HUES6 (cell line): ENCODE measurements around the gene TBCD.

Experiments used
- H3K27ac ChIP-seq: 2 replicates; pipeline ENCODE4 v1.7.0; 2013; ENCODE audit warnings: low read depth, mild to moderate bottlenecking, low read length, inconsistent platforms
- H3K27me3 ChIP-seq: 2 replicates; pipeline ENCODE4 v1.6.1; 2013; ENCODE audit warnings: low read length; ENCODE audit not compliant: control insufficient read depth, insufficient read depth
- H3K36me3 ChIP-seq: 2 replicates; pipeline ENCODE4 v1.6.1; 2013; ENCODE audit warnings: low read length; ENCODE audit not compliant: control insufficient read depth, insufficient read depth
- H3K4me1 ChIP-seq: 2 replicates; pipeline ENCODE4 v1.6.1; 2013; ENCODE audit warnings: low read length; ENCODE audit not compliant: control insufficient read depth, insufficient read depth
- H3K4me3 ChIP-seq: 2 replicates; pipeline ENCODE4 v1.5.1; 2013; ENCODE audit warnings: low read depth, low read length
- H3K9ac ChIP-seq: one replicate; pipeline ENCODE4 v1.6.1; 2013; ENCODE audit warnings: mild to moderate bottlenecking, low read length
- H3K9me3 ChIP-seq: 2 replicates; pipeline ENCODE4 v1.6.1; 2013; ENCODE audit warnings: low read depth, low read length; ENCODE audit not compliant: control insufficient read depth, insufficient read depth

The TBCD gene

DNA sequence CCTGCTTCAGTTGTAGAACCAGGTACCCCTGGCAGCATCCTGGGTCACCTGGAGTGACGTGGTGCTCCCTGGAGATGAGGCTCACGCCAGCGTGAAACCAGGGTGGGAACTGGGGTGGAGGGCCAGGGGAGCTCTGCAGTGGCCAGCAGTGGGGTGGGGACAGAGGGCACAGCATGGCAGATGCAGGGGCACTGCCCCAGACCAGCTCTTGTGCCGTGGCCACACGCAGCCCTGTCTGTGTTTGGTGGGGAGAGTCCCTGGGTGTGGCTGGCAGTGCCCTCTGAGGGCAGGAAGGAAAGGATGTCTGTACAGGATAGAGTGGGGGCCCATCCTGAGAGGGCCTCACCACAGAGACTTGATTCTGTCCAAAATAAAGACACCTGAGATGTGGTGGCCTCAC, 63.5 kb downstream of the TBCD start:
- Histone ChIP-seq H3K9ac (no peak overlapping the region), H3K27me3 (no peaks in the 10 kb centered on the region), H3K27ac (no peak overlapping the region), H3K36me3 (peaks cover 93% of the 10 kb centered on the region), H3K4me1 (no peaks in the 10 kb centered on the region), H3K4me3 (no peak overlapping the region), H3K9me3 (peaks cover 31% of the 10 kb centered on the region)

DNA sequence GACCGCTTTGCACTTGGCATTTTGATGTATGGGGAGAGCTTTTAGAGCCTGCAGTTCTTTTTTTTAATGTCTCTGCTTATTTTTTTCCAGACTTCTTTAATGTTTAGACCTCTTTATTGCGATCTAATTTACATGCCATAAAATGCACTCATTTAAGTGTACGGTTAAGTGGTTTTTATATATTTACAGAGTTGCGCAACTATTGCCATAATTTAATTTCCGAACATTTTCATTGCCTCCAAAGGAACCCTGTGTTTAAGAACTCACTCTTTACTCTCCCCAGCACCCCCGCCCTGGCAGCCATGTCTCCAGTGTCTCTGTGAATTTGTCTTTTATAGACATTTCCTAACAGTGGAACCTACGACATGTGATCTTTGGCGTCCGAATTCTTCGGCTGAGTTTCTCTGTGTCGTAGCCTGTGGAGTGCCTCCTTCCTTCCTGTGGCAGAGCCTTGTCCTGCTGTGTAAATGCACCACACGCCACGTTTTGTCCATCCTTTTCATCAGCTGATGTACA, 64.0 kb downstream of the TBCD start:
- no peaks in the 10 kb centered on the region for H3K27me3 ChIP-seq
- no peak overlapping the region for H3K4me3 ChIP-seq
- no peak overlapping the region for H3K9ac ChIP-seq
- H3K4me1 ChIP-seq = no peaks in the 10 kb centered on the region; the same call in 1 of the 2 replicates
- H3K9me3 ChIP-seq = peaks cover 36% of the 10 kb centered on the region
- no peak overlapping the region for H3K27ac ChIP-seq
- H3K36me3 ChIP-seq = peaks cover 93% of the 10 kb centered on the region

DNA sequence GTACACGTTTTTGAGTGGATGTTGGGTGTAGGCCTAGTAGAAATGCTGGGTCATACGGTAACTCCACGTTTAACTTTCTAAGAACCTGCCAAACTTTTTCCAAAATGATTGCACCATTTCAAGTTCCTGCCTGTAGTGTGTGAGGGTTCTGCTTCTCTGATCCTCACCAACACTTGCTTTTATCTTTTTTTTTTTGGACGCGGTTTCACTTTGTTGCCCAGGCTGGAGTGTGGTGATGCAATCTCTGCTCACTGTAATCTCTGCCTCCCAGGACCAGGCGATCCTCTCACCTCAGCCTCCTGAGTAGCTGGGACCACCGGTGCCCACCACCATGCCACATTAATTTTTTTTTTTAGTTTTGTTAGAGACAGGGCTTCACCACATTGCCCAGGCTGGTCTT, 64.5 kb downstream of the TBCD start:
- Histone ChIP-seq H3K9ac (no peak overlapping the region), H3K27ac (no peak overlapping the region), H3K9me3 (peaks cover 41% of the 10 kb centered on the region), H3K36me3 (peaks cover 92% of the 10 kb centered on the region), H3K4me3 (no peak overlapping the region), H3K27me3 (no peaks in the 10 kb centered on the region), H3K4me1 (peaks cover under 1% of the 10 kb centered on the region; the same call in 1 of the 2 replicates)

DNA sequence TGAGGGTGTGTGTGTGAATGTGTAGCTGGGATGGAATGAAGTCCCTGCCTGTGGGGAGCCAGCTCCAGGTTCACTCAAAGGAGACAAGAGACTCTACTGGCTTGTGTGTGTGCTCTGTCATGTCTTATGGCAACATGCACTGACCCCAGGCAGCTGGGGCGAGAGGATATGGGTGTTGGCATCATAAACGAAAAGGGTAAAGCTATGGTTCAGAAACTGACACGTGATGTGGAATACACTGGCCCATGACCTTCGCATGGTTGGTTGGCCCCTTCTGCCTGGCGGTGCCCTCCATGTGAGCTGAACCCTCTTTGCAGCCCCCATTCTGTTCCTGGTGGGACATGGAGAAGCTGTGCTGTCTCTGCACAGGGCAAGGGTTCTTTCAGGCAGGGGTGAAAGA, 66.1 kb downstream of the TBCD start:
- Histone ChIP-seq H3K27ac (no peak overlapping the region), H3K4me1 (peaks cover 7% of the 10 kb centered on the region; the same call in 1 of the 2 replicates), H3K36me3 (peaks cover 92% of the 10 kb centered on the region), H3K4me3 (no peak overlapping the region), H3K27me3 (no peaks in the 10 kb centered on the region), H3K9me3 (peaks cover 43% of the 10 kb centered on the region), H3K9ac (no peak overlapping the region)

DNA sequence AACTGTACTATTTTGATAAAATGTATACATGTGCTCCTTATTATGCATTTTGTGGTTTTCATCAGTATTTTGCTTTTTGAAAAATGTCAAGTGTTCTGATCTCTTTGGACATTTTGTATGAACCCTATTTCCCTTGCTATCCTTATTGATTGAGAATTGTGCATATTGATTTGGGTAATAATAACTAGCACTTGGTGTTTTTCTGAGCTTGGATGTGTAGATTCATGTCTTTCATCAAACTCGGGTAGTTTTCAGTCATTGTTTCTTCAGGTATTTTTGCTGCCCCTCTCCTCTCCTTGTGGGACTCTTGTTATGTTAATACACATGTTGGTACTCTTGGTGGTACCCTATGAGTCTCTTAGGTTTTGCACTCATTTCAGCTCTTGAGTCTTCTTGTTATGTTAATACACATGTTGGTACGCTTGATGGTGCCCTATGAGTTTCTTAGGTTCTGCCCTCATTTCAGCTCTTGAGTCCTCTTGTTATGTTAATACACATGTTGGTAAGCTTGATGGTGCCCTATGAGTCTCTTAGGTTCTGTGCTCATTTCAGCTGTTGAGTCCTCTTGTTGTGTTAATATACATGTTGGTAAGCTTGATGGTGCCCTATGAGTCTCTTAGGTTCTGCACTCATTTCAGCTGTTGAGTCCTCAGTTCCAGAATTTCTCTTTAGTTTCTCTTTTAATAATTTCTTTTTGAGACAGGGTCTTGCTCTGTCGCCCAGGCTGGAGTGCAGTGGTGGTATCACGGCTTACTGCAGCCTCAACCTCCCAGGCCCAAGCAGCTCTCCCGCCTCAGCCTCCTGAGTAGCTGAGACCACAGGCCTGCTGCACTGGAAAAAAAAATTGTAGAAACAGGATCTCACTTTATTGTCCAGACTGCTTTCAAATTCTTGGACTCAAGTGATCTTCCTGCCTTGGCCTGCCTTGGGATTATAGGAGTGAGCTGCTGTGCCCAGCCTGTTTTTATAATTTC, 68.7 kb downstream of the TBCD start:
- no peak overlapping the region for H3K27ac ChIP-seq
- H3K4me3 ChIP-seq = no peak overlapping the region
- H3K4me1 ChIP-seq = peaks cover 11% of the 10 kb centered on the region; the same call in 1 of the 2 replicates
- H3K9me3 ChIP-seq = peaks cover 43% of the 10 kb centered on the region
- no peak overlapping the region for H3K9ac ChIP-seq
- H3K27me3 ChIP-seq = no peaks in the 10 kb centered on the region
- peaks cover 73% of the 10 kb centered on the region for H3K36me3 ChIP-seq

DNA sequence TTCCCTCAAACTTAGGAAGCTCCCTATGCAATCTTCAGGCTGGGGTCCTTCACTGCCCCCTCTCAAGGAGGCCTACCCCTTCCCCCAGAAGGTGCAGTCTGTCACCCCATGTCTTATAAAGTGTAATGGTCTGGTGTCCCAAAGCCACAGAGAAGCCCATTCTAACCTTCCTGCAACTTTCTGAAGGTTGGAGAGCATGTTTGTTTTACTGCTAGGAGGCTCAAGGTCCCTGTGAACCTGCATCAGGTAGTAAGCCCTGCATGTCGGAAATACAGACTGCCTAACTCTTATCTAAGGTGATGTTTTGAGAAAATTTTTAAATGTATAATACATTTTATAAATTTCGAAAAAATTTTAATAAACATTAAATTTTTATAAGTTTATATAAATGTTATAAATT, 69.7 kb downstream of the TBCD start:
- Histone ChIP-seq H3K36me3 (peaks cover 64% of the 10 kb centered on the region), H3K27me3 (no peaks in the 10 kb centered on the region), H3K9me3 (peaks cover 43% of the 10 kb centered on the region), H3K4me3 (no peak overlapping the region), H3K27ac (no peak overlapping the region), H3K9ac (no peak overlapping the region), H3K4me1 (peaks cover 11% of the 10 kb centered on the region; the same call in 1 of the 2 replicates)

- Histone ChIP-seq H3K27ac (no peak overlapping the region), H3K9ac (no peak overlapping the region), H3K4me1 (peaks cover 11% of the 10 kb centered on the region; the same call in 1 of the 2 replicates), H3K27me3 (no peaks in the 10 kb centered on the region), H3K9me3 (peaks cover 40% of the 10 kb centered on the region), H3K4me3 (no peak overlapping the region), H3K36me3 (peaks cover 60% of the 10 kb centered on the region)
Observed at GRCh38 chr17:82822281-82822680, 70.4 kb downstream of the TBCD start.

DNA sequence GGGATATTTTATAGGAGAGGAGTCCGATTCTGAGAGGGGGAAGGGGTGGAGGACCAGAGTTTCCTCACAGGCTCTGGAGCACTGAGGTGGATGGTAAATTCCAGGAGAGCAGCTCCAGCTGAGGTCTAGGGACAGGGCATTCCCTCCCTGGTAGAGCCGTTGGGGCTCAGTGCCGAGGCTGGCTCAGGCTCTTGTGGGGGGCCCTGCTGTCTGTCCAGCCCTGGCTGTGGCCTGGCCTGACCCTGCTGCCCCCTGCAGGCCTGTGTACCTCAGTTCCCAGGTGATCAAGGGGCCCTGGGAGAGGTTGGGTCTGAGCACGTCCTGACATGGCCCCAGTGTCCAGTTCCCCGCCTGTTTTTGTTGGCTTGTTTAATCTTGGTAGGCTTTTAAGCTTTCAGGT, 71.1 kb downstream of the TBCD start:
- no peak overlapping the region for H3K4me3 ChIP-seq
- H3K36me3 ChIP-seq = peaks cover 60% of the 10 kb centered on the region
- H3K4me1 ChIP-seq = peaks cover 11% of the 10 kb centered on the region; the same call in 1 of the 2 replicates
- H3K27me3 ChIP-seq = no peaks in the 10 kb centered on the region
- H3K27ac ChIP-seq = 0 out of 2 replicates have a peak overlapping the region, but pooled peaks have one; percentile 6
- no peak overlapping the region for H3K9ac ChIP-seq
- H3K9me3 ChIP-seq = peaks cover 35% of the 10 kb centered on the region

- H3K36me3 ChIP-seq = peaks cover 49% of the 10 kb centered on the region
- H3K27ac ChIP-seq = no peak overlapping the region
- H3K4me1 ChIP-seq = peaks cover 11% of the 10 kb centered on the region; the same call in 1 of the 2 replicates
- no peak overlapping the region for H3K9ac ChIP-seq
- no peaks in the 10 kb centered on the region for H3K27me3 ChIP-seq
- H3K4me3 ChIP-seq = no peak overlapping the region
- H3K9me3 ChIP-seq = peaks cover 10% of the 10 kb centered on the region
Observed at GRCh38 chr17:82825540-82826124, 73.8 kb downstream of the TBCD start.

GRCh38 chr17:82826211-82826610, 74.3 kb downstream of the TBCD start:
- Histone ChIP-seq H3K4me1 (peaks cover 11% of the 10 kb centered on the region; the same call in 1 of the 2 replicates), H3K4me3 (no peak overlapping the region), H3K9ac (no peak overlapping the region), H3K36me3 (peaks cover 49% of the 10 kb centered on the region), H3K27ac (no peak overlapping the region), H3K27me3 (no peaks in the 10 kb centered on the region), H3K9me3 (peaks cover 4% of the 10 kb centered on the region; the same call in 1 of the 2 replicates)

GRCh38 chr17:82826956-82827355, 75.1 kb downstream of the TBCD start:
- H3K9ac ChIP-seq = no peak overlapping the region
- H3K36me3 ChIP-seq = peaks cover 46% of the 10 kb centered on the region
- H3K4me3 ChIP-seq = no peak overlapping the region
- H3K27ac ChIP-seq = no peak overlapping the region
- H3K4me1 ChIP-seq = peaks cover 8% of the 10 kb centered on the region; the same call in 1 of the 2 replicates
- H3K27me3 ChIP-seq = no peaks in the 10 kb centered on the region
- no peaks in the 10 kb centered on the region for H3K9me3 ChIP-seq
